Epithelial cell of proximal tubule (primary cell): ENCODE data around the gene HOXD1. TPM values are rescaled to one million over a fixed set of nuclear protein-coding genes. Genes with fewer than 3 reads are reported as not detected.

Experiments used
- DNase-seq: peaks from one replicate; pipeline ENCODE4 v3.0.0-alpha.2; 2011; ENCODE audit warnings: low read depth
- H3K4me3 ChIP-seq: 2 replicates; pipeline ENCODE4 v1.5.1; 2011; ENCODE audit warnings: low read depth, mild to moderate bottlenecking, low read length
- total RNA-seq: library from RNA; depleted of rRNA; stranded (reverse); fragments of >200 nt; gene quantifications from 2 replicates; pipeline ENCODE4 v1.2.3, GENCODE V29; 2015
- TF ChIP-seq, protein P1 (sequence below): conservative IDR thresholded peaks from 2 replicates; pipeline ENCODE4 v1.5.1; 2012; ENCODE audit warnings: low read depth, mild to moderate bottlenecking, low read length

Gene HOXD1
- total RNA-seq, 1 donor from 2014 or later = 9.3 TPM

DNA sequence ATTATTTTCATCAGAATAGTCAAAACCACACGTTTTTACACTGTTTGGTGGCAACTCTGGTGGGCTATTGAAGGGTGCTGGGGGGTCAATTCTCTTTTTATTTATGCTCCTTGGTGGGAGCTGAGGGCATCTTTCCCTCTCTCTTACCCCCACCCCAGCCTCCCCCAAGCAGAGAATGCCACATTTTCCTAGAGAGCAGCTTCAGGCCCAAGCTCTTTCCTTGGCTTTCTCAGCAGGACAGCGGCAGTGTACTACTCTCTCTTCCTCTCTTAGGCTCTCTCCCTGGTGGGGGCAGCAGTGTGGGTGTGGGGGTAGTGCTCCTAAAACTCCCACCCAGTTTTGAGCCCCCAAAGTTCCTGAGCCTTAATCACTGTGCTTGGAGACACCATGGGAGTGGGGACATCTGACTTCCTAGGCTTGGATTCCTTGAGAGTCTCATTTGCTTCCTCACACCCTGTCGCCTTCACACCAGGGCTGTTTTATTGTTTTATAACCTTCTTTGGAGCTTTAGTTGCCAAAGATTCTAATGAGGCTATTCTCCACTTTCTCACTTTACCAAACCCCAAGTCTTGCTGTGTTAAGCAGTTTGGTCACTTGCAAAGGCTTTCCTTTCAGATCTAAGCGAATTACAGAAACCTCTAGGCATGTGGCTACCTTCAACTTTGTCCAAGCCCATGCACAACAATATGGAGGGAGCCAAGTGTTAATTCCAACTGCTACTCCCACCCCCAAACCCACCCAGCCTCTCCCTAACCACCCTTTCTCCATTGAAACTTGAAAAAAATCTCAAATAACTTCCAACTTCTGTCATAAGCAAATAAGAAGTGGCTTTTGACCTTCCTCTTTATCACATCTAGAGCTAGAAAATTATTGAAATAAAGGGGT lies 43.1 kb upstream of the HOXD1 start:
- peak overlapping the region; percentile 7 for H3K4me3 ChIP-seq
- no peak for DNase-seq
- TF ChIP-seq, protein P1, sequence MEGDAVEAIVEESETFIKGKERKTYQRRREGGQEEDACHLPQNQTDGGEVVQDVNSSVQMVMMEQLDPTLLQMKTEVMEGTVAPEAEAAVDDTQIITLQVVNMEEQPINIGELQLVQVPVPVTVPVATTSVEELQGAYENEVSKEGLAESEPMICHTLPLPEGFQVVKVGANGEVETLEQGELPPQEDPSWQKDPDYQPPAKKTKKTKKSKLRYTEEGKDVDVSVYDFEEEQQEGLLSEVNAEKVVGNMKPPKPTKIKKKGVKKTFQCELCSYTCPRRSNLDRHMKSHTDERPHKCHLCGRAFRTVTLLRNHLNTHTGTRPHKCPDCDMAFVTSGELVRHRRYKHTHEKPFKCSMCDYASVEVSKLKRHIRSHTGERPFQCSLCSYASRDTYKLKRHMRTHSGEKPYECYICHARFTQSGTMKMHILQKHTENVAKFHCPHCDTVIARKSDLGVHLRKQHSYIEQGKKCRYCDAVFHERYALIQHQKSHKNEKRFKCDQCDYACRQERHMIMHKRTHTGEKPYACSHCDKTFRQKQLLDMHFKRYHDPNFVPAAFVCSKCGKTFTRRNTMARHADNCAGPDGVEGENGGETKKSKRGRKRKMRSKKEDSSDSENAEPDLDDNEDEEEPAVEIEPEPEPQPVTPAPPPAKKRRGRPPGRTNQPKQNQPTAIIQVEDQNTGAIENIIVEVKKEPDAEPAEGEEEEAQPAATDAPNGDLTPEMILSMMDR = no peak

DNA sequence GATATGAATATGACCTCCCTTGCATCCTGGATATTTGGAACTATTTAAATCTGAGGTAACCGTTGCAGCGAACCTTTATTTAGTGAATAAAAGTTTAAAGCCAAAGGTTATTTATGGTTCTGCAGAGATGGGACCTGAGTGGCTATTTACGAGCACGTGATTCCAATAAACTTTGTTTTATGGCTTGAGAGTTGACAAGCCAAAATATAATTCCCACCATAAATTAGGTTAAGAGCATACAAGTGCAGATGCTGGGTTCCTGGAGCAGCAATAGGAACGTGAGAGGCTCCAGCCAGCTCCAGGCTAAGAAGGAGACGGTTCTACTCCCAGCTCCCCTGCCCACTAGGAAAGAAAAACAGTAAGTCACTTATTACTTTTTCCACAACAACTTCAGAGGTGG lies 42.4 kb upstream of the HOXD1 start:
- no peak for DNase-seq
- peak overlapping the region; percentile 70 for H3K4me3 ChIP-seq
- TF ChIP-seq, protein P1 = no peak

DNA sequence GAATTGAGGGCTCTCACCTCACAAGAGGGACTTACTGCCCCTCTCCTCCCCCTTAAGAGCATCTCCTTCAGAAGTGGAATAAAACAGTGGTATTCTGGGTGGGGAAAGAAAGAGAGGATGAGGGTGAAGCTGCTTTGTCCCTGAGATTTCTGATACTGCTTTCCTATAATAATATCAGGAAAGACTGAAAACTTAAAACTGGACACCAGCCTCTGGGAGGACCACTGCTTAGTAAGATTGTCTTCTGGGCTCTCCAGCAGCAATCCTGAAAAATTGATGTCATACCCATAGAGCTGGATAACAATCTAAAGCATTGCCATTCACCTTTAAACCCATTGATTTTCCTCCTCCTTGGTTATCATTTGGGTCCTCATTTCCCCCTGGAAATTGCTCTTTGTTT lies 41.8 kb upstream of the HOXD1 start:
- DNase-seq = no peak
- TF ChIP-seq, protein P1 = no peak
- peak overlapping the region; percentile 70 for H3K4me3 ChIP-seq

DNA sequence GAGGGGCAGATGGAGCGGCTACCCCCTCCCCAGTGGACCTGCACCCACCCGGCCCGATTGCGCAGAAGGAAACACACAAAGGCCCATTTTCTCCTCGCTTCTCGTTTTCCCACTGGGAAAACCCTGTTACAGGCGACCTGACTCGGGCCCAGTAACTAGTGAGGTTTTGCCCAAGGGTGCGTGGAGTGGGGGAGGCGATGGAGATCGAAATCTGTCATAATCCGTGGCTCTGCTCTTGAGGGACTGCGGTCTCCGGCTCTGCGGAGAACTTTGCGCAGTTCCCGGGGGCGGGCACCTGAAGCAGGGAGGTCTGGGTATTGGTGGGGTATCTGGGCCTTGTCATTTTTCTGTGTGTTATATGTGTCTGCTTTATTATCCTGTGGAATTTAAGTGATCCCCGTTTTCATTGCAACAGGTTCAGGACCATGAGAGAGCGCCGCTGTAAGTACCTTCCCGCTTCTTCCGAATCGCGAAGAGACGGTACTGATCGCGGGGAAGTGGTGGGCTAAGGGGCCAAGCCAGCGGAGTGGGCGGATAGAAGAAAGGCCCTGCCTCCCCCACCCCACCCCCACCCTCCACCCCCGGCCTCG lies 41.2 kb upstream of the HOXD1 start:
- H3K4me3 ChIP-seq = peak overlapping the region; percentile 70
- no peak for DNase-seq
- TF ChIP-seq, protein P1 = no peak

DNA sequence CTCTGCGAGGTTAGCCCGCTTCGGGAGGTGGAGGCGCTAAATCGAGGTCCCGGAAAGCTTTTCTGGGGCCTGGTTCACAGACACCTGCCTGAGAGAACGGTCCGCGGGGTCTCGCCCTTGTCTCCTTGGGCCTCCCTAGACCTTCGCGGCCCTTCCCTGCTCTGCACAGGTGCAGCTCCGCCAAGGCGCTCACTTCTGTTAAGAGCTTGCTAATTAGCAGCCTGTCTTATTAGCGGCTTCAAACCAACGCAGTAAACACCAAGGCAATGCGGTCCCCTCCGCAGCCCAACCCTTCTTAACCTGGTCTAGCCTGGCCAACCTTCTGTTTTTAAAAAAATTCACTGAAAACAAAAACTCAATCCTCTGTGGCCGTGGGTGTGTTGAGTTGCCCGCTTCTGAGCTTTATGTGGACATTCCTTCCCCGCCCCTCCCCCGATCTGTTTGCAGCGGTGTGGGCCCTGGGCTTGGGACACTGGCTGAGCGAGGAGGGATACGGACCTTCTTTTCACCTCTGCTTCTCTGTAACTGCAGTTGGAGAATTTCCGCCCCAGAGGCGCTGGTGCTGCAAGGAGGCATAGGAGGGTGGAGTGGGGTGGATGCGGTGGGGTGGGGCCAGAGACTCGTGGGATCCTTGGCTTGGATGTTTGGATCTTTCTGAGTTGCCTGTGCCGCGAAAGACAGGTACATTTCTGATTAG lies 40.5 kb upstream of the HOXD1 start:
- TF ChIP-seq, protein P1 = no peak
- DNase-seq = no peak
- peak overlapping the region; percentile 70 for H3K4me3 ChIP-seq

DNA sequence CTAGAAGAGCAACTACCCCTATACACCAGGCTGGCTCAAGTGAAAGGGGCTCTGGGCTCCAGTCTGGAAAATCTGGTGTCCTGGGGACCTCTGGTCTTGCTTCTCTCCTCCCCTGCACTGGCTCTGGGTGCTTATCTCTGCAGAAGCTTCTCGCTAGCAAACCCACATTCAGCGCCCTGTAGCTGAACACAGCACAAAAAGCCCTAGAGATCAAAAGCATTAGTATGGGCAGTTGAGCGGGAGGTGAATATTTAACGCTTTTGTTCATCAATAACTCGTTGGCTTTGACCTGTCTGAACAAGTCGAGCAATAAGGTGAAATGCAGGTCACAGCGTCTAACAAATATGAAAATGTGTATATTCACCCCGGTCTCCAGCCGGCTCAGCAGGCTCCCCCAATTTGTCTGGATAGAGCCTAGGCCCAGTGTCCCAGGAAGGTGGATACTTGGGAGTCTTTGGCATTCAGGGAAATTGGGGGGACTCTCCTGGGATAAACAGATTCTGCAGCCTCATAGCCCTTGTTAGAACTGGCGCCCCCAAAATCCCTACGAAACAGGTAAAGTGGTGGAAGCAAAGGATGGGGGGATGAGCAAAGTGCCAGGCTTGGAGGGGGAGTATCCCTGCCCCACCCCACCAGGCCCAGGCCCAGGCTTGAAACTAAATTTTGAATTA lies 39.6 kb upstream of the HOXD1 start:
- peak overlapping the region; percentile 70 for H3K4me3 ChIP-seq
- DNase-seq = no peak
- TF ChIP-seq, protein P1 = no peak
